ENCODE results near the gene SBNO2.

SBNO2 gene, protein sequence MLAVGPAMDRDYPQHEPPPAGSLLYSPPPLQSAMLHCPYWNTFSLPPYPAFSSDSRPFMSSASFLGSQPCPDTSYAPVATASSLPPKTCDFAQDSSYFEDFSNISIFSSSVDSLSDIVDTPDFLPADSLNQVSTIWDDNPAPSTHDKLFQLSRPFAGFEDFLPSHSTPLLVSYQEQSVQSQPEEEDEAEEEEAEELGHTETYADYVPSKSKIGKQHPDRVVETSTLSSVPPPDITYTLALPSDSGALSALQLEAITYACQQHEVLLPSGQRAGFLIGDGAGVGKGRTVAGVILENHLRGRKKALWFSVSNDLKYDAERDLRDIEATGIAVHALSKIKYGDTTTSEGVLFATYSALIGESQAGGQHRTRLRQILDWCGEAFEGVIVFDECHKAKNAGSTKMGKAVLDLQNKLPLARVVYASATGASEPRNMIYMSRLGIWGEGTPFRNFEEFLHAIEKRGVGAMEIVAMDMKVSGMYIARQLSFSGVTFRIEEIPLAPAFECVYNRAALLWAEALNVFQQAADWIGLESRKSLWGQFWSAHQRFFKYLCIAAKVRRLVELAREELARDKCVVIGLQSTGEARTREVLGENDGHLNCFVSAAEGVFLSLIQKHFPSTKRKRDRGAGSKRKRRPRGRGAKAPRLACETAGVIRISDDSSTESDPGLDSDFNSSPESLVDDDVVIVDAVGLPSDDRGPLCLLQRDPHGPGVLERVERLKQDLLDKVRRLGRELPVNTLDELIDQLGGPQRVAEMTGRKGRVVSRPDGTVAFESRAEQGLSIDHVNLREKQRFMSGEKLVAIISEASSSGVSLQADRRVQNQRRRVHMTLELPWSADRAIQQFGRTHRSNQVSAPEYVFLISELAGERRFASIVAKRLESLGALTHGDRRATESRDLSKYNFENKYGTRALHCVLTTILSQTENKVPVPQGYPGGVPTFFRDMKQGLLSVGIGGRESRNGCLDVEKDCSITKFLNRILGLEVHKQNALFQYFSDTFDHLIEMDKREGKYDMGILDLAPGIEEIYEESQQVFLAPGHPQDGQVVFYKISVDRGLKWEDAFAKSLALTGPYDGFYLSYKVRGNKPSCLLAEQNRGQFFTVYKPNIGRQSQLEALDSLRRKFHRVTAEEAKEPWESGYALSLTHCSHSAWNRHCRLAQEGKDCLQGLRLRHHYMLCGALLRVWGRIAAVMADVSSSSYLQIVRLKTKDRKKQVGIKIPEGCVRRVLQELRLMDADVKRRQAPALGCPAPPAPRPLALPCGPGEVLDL (N-terminal part only)

DNA sequence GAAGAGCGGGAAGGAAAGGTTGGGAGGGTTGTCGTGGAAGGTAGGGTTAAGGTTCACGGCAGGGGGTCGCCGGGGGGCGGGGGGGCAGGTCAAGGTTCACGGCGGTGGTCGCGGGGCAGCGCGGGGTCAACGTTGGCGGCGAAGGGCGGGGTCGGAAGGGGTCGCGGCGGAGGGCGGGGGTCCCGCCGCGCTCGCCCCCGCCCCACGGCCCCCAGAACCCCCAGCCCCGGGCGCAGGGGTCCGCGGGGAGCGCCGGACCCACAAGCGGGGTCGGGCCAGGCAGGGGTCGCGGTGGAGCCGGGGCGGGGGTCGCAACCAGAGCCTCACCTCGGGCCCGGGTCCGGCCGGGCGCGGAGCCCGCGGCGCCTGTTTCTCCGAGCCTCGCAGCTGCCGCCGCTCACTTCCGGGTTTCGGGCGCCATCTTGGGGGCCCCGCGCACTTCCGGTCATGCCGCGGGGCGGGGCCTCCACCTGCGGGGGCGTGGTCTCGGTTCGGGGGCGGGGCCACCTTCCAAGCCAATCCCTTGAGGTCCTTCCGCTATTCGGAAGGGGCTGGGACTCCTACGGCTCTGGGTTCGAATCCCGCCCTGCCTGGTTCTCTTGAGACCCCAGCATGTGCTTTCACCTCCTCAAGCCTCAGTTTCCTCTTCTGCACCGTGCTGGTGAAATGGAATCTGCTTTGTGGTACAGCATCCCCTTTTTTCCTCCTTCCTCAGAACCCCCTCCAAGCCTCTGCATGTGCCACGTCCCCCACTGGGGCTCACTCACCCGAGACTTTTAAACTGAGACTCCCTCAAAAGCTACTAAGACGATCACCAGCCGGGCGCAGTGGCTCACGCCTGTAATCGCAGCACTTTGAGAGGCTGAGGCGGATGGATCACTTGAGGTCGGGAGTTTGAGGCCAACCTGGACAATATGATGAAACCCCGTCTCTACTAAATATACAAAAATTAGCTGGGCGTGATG, at the start of gene SBNO2:
SBNO2 (minus strand) TSS at position 424 of the 965 bp plus-strand sequence. CDS start 19,992 bp downstream, outside the sequence.
- DNase-seq = peak; percentile 83

DNA sequence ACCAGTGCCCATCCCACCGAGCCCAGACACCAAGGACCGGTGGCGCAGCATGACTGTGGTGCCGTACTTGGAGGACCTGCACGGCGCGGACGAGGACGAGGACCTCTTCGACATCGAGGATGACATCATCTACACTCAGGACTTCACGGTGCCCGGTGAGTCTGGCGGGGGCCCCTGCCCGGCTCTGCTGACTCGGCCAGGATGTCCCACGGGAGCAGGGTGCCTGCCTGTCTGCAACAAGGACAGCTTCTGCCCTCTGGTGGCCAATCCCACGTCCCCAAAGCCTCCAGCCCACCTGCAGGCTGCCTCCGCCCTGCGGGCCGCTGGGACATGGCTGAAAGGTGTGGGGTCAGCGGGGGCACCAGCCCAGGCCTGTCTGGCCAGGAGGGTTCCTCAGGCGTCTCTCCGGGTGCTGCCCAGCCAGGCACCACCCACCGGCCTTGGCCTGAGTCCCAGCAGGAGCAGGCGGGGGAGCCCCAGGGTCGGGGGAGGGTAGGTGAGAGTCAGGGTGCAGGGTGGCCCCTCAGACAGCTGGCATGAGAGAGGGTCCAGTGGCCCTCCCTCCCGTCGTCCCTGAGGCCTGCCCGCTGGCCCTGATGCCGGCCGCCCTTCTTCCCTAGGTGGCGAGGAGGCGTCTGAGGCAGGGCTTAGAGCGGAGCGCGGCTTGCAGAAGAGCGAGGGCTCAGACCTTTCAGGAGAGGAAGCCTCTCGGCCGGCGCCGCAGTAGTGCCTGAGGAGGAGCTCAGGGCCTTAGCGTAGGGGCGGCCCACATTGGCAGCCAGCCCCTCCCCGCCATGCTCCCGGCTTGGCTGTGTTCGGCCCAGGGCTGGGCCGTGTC, 49.2 kb upstream of the SBNO2 start:
- DNase-seq = no peak

DNA sequence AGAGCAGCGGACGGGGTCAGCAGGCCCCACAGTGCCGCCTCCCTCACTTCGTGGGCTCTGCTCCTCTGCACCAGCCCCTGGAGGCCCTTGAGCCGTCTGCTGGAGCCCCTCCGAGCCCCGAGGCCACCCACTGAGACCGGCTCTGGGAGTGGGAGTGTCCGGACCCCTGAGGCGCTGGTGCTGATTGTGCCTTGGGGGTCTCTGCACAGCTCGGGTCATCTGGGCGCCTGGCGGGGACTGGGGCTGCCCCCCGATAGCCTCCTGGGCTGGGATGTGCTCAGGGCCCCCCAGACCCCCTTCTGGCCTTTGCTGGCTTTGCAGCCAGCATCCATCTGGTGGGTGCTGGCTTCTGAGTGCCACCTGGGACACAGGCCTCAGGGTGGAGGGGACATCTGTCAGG, 48.3 kb upstream of the SBNO2 start:
- DNase-seq = no peak

DNA sequence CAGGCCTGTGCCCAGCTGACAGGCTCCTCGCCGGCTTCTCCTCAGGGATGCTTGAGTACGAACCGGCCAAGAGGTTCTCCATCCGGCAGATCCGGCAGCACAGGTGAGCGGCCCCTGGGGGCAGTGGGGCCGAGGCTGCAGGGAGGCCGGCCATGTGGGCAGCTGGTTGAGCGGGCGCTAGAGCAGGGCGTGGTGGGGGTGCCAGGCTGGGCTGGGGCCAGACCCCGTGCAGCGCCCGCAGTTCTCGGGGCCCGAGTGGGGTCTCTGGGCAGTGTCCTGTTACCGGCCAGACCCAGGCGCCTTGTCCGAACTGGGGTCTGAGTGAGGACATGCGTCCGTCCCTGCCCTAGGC, 47.8 kb upstream of the SBNO2 start:
- DNase-seq = no peak

DNA sequence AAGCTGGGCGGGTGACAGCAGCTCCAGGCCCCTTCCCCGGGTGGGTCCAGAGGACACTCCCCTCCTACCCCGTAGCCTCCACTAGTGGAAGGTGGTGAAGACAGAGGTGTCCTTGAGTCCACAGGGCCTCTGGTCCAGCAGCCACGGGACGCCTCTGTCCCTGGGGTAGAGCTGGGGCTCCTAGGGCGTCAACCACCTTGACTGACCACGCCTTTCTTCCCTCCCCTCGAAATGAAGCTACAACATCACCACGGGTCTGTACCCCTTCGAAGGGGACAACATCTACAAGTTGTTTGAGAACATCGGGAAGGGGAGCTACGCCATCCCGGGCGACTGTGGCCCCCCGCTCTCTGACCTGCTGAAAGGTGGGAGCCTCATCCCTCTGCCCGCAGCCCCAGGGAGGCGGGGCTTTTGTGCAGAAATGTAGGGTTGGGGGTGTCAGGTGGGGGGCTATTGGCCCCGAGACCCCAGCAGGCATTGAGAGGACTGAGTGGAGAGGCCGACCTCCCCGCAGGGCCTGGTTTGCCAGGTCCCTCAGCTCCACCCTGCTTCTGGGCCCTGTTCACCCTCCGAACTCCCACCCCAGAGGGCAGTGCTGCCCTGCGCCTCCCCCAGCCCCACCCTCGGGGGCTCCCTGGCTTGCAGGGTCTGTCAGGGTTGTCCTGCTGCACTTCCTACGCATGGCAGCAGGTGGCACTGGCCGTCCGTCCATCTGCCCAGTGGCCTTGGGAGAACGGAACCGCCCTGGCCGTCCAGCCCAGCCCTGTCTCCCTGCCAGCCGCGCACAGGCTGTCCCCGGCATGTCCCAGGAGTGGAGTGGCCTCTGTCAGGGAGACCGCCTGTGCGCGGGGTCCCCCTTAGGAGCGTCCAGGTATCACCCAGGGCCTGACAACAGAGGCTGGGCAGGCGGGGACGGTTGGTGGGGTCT, 47.2 kb upstream of the SBNO2 start:
- no peak for DNase-seq

DNA sequence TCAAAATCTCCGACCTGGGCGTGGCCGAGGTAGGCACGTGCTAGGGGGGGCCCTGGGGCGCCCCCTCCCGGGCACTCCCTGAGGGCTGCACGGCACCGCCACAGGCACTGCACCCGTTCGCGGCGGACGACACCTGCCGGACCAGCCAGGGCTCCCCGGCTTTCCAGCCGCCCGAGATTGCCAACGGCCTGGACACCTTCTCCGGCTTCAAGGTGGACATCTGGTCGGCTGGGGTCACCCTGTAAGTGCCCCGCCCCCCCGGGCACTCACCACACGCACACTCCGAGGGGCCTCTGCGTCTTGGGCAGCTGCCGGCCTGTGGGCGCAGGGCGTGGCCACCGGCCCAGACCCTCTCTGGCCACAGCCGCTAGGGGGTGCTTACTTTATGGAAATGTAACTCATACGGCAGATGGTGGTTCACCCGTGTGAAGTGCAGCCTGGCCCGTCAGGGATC, 46.4 kb upstream of the SBNO2 start:
- DNase-seq = no peak

DNA sequence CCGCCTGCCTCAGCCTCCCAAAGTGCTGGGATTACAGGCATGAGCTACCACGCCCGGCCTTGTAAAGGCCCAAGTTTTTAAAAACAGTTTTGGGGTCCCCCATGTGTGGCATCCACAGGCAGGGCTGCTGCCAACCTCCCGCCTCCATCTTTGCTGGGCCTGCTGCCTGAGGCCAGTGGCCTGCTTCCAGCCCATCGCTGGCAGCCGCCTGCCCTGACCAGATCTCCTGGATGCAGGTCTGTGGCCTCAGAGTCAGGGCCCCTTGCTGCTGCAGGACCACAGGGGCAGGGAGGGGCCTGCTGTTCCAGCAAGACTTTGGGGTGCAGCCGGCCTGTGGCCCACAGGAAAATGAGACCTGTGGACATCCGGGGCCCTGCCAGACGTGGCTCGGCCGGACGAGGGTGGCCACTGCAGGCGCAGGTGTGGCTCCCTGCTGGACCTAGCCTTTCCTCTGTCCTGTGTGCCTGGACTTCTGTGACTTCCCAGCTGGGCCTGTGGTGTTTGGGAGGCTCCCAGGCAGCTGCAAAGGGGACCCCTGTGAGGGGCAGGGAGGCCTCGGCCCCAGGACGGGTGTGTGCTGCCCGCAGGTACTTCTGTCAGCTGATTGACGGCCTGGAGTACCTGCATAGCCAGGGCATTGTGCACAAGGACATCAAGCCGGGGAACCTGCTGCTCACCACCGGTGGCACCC, 45.9 kb upstream of the SBNO2 start:
- no peak for DNase-seq

DNA sequence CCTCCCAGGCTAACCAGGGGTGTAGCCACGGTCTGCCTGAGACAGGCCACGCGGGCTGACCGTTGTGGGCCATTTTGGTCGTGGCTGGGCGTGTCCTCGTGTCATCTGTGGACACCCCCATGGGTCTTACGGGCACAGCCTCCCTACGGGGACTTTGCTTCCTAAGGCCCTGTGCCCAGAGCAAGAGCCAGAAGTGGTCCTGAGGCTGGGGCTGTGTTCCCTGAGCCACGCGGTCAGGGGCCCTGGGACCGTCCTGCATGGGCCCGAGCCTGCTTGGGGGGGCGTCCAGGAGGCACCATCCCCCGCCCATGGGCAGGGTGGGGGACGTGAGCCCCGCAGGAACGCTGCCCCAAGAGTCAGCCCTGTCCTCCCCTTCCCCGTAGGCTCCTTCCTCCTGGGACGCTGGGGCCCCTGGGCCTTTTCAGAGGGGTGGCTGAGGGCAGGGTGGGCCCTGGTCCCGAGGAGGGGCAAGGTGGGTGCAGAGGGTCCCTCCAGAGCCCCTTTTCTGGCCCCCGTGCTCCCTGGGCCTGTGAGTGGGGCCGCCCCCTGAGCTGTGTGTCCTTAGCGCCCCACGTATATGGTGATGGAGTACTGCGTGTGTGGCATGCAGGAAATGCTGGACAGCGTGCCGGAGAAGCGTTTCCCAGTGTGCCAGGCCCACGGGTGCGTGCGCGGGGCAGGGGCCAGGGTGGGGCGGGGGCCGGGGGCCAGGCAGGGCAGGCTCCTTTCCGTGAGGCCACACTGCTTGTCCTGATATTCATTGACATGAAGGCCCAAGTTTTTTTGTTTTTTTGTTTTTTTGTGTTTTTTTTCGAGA, 44.9 kb upstream of the SBNO2 start:
- no peak for DNase-seq

DNA sequence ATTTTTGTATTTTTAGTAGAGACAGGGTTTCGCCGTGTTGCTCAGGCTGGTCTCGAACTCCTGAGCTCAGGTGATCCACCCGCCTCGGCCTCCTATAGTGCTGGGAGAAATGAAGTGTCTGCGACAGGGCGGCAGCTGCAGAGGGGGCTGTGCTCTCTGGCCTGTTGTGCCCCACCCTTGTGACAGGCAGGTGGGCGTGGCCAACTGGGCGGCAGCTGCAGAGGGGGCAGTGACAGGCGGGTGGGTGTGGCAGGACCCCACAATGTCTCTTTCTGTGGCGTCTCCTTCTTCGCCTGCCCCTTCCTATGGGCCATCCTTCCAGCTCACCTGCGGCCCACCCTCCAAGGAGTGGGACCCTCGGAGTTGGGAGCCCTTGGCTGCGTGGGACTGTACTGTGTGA, 43.3 kb upstream of the SBNO2 start:
- no peak for DNase-seq

DNA sequence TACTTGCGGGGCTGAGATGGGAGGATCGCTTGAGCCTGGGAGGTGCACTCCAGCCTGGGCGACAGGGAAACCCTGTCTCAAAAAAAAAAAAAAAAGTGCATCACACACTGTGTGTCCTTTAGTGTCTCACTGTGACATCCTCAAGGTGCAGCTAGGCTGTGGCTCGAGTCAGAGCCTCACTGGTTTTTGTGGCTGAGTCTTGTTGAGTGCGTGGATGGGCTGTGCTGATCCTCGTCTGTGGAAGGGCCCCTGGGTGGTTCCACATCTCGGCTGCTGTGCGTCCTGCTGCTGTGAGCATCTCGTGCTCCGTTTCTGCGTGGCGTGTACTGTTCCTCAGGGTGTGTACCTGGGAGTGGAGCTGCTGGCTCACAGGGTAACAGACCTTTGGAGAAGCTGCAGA, 42.7 kb upstream of the SBNO2 start:
- DNase-seq = no peak

DNA sequence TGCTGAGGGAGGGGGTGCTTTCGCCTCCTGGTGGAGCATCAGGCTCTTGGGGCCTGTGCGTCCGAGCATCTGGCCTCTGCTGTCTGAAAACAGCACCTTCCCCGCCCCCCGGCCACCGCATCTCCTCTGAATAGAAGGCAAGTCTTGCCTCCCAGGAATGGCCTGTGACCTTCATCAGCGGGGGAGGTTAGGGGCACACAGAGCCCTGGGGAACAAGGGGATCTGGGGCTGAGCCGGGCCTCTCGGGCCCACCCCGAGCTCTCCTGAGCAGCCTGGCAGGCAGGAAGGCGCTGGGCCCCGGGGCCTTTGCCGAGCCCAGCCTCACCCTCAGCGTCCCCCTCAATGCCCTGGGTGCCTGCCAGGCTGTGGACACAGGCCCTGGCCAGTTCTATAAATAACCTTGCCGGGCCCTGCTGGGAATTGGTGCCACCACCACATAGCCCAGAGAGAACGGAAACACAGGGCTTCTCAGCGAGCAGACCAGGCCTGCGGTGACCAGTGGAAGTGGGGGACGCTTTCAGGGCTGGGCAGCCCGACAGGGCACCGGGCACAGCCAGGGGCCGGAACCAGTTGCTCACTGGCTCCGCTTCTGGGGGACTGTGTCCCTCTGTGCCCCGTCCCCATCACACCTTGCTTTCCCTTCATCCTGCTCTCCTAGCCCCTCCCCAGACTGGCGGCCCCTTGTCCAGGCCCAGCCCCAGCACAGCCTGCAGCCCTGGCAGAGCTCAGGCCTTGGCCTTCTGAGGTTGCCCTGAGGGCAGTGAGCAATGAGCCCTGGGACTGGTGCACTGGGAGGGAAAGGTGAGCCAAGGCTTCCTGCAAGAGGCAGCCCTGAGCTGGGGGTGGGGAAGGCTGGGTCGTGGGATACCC, 41.0 kb upstream of the SBNO2 start:
- no peak for DNase-seq

DNA sequence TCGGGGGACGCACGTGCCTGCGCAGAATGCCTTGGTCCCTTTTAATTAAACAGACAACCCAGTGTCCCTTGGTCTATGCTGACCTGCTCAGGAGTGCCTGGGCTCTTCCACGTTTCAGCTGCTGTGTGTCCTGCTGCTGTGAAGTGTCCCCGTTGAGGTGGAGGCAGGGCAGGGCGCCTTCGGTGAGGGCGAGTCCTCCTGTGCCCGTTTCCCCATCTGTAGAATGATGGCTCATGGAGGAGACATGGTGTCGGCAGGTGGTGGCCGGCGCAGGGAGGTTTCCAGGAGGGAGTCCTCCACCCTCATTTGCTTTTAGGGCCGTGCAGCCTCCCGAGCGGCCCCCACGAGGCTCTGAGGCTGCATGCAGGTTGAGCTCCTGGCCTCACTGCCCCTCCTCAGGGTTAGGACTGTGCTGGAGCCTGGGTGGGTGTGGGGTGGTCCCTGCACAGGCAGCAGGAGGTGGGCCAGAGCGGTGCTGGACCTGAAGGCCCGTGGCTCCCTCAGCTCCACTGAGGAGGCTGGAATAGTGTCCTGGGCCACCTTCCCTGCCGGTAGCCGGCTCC, 40.3 kb upstream of the SBNO2 start:
- DNase-seq = no peak

DNA sequence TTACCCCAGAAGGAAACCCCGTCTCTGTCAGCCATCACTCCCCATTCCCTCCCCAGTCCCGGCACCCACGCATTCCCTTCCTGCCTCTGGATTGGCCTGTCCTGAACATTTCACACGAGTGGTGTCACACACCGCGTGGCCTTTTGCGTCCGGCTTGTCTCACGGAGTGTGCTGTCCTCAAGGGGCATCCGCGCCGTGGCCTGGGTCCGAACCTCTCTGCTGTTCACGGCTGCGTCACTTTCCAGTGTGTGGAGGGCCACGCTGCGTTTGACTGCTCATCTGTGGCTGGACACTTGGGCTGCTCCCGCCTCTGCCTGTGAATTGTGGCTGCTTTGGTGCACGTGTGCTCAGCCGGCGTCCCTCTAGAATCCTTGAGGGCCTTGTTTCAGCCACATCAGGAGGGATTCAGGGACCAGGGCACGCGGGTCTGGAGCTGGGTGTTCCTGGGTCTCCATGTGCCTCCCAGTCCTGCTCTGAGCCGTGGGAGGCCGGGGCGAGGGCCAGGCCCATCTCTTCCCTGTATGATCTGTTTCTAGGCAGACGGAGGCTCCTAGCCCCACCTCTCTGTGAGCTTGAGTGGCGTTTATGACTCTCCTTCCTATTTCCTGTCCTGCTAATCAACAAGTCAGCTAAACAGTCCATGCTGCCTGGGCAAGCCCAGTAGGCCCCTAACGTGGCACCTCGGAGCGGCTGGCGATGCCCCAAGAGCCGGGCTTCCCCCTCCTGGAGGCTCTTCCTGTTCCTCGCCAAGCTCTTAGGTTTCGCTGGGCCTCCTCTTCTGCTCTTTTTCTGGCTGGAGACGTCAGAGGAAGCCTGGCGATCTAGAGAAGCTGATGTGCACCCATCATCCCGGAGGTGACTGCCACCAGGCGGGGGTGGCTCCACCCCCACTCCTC, 39.6 kb upstream of the SBNO2 start:
- DNase-seq = peak; percentile 78

DNA sequence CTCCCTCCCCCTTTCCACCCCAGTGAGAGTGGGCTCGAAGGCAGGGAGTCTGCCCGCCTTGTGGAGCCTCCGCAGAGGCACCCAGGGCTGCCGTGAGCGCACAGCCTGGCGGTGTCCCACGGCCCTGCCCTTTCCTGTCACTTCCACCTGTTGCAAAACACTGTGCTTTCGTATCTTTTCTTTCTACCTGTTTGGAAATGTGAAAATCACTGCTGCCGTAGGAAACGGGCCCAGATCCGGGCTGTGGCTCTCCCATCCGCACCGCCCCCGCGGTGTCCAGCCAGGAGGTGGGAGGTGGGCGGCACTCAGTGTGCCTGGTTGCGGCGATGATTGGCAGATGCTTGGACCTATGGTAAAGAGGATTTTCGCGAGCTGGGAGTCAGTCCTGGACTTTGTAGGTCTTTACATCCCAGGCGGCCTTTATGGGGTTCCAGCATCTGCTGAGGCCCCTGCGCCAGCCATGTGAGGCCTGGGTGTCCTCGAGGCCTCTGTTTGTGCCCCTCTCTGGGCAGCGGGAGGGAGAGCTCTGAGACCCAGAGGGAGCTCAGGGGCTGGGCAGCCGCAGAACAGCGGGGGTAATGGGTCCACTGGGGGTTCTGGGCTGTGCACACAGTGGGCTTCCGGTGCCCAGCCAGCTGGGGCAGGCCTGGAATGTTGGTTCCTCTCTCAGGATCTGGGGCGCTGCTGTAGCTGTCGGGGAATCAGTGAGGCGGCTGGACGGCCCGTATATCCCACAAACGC, 37.6 kb upstream of the SBNO2 start:
- DNase-seq = no peak

DNA sequence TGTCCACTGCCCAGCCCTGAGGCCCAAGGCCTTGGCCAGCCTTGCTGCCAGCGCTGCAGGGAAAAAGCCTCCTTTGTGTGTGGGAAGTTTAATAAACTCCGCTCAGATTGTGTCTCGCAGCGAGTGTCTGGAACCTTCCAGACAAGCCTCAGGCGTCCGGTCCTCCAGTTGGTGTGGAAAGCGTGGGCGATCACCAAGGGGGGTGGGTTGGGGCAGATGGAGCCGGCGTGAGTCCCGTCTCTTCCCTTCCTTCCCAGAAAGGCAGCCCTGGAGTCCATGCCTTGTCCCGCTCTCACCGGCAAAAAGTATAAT, 36.1 kb upstream of the SBNO2 start:
- DNase-seq = no peak
